ENCODE data around the gene ACSS3.

Gene ACSS3

DNA sequence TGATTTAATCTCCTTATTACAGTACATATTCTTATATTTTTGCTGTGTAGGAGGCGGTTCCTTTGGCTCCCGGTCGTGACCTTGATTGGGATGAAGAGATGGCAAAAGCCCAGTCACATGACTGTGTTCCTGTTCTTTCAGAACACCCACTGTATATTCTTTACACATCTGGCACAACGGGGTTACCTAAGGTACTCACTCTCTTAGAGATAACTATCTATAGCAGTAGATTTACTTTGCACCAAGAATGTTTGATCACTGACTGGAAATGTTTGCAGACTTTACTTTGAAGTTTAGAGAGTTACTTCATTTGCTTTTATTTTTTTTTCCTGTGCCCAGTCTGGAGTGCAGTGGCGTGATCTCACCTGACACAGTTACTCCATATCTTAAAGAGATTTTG, 65.2 kb downstream of the ACSS3 start:
- no peak for DNase-seq (ENCODE audit: low read depth in 2 of 2)
- no peak overlapping the region for H3K4me3 ChIP-seq (replicated peaks in 1 of 2; ENCODE audit: low read depth in 2 of 2, low read length in 2 of 2)
- TF ChIP-seq, protein P1, sequence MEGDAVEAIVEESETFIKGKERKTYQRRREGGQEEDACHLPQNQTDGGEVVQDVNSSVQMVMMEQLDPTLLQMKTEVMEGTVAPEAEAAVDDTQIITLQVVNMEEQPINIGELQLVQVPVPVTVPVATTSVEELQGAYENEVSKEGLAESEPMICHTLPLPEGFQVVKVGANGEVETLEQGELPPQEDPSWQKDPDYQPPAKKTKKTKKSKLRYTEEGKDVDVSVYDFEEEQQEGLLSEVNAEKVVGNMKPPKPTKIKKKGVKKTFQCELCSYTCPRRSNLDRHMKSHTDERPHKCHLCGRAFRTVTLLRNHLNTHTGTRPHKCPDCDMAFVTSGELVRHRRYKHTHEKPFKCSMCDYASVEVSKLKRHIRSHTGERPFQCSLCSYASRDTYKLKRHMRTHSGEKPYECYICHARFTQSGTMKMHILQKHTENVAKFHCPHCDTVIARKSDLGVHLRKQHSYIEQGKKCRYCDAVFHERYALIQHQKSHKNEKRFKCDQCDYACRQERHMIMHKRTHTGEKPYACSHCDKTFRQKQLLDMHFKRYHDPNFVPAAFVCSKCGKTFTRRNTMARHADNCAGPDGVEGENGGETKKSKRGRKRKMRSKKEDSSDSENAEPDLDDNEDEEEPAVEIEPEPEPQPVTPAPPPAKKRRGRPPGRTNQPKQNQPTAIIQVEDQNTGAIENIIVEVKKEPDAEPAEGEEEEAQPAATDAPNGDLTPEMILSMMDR (IDR thresholded peaks at IDR 0.05; ENCODE audit: low read depth, low read length) = no peak

DNA sequence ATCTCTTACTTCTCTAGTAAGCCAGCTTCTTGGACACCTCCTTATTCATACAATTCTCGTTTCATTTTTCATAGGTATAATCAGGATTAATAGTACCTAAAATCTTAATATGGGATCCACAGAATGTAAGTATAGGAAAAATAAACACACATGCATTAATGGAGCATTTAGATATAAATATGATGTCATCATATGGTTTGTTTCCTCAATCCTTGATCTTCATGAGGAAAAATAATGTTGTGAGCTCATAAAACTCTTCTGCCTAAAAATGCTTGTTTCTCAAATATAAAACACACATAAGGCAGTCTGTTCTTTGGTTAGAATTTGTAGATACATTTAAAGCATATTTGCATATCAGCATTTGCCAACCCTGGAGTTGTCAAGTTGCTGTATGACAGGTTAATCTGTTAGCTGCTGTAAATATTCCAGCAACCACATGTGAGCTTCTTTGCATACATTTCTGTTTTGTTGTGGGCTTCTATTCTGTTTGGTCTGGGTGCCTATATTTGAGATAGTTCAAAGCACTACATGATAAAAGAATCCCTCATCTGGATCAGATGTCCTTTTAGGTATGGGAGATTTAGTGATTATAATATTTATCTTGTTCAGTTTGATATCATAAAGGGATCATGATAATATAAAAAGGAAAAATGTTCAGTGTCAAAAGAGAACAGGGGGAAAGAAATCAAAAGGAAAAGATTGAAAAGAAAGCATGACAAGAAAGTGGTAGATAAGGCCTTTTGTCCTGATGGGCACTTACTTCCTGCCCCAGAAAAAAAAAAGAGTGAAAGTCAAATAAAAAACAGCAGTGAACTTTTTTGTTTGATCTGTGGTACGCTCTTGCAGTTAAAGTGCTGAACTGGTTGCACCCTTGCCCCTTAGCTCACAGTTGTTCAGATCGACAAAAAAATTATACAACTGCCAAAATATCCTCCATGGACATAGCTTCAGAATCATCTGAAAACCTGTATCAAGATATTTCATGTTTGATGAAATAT, 68.6 kb downstream of the ACSS3 start:
- no peak overlapping the region for H3K4me3 ChIP-seq (replicated peaks in 1 of 2; ENCODE audit: low read depth in 2 of 2, low read length in 2 of 2)
- DNase-seq (ENCODE audit: low read depth in 2 of 2) = no peak
- TF ChIP-seq, protein P1 (IDR thresholded peaks at IDR 0.05; ENCODE audit: low read depth, low read length) = no peak

DNA sequence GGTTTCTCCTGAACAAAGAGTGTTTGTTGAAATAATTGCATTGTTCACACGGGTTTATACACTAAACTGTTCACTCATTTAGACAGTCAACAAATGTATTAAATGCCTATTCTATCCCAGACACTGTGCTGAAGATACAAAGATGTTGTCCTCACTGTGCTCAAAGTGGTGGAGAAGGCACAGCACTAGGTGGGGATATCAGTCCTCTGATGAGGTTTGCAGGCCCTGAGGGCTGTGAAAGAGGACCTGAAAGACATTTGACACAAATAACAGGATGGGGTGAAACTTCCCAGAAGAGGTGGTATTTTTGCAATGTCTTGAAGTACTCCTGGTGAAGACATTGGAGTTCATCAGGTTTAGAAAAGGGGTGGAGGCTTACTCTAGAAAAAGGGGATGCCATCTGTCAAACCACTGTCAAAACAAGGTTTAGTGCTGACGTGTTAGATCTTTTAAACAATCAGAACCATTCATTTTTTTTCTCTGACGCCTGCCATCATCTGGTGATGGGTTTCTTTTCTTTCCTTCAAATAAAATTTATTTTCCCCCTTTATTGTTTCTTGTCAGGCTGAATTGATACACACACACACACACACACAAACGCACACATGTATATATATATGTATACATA, 69.5 kb downstream of the ACSS3 start:
- no peak overlapping the region for H3K4me3 ChIP-seq (replicated peaks in 1 of 2; ENCODE audit: low read depth in 2 of 2, low read length in 2 of 2)
- no peak for DNase-seq (ENCODE audit: low read depth in 2 of 2)
- TF ChIP-seq, protein P1 (IDR thresholded peaks at IDR 0.05; ENCODE audit: low read depth, low read length) = no peak

DNA sequence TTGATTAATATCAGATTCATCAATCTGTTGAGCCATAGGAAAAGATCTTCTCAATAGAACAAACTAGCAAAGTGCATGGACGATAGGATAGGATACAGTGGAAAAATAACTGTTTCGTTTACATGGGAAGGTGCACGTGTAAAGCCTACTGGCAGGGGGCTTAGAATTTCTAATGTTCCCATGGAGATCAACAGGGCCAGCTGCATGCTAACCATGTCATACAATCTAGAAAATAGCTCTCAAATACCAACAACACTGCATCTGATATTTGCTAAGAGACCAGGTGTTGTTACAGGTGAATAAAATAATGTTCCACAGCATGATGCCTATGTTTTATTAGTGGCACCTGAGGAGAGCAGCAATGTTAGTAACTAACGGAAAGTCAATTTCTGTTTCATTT, 72.5 kb downstream of the ACSS3 start:
- TF ChIP-seq, protein P1 (IDR thresholded peaks at IDR 0.05; ENCODE audit: low read depth, low read length) = no peak
- no peak overlapping the region for H3K4me3 ChIP-seq (replicated peaks in 1 of 2; ENCODE audit: low read depth in 2 of 2, low read length in 2 of 2)
- no peak for DNase-seq (ENCODE audit: low read depth in 2 of 2)

DNA sequence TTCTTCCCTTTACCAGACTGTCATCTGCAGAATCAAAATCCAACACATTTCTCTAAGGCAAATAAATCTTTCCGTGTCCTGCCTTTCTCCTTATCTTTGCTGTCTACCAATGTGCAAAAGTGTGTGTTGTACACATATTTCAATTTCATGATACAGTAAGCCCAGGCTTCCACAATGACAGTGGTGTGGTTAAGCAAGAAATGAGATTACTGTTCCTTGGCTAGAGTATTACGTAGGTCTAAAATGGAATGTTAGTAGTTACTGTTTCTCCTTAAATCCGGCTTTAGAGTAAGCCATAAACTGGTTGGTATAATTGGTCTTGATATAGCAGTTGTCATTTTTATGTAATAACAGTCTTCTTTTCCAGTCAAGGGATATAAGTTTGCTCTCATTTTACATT, 82.0 kb downstream of the ACSS3 start:
- no peak for DNase-seq (ENCODE audit: low read depth in 2 of 2)
- H3K4me3 ChIP-seq (replicated peaks in 1 of 2; ENCODE audit: low read depth in 2 of 2, low read length in 2 of 2) = no peak overlapping the region

DNA sequence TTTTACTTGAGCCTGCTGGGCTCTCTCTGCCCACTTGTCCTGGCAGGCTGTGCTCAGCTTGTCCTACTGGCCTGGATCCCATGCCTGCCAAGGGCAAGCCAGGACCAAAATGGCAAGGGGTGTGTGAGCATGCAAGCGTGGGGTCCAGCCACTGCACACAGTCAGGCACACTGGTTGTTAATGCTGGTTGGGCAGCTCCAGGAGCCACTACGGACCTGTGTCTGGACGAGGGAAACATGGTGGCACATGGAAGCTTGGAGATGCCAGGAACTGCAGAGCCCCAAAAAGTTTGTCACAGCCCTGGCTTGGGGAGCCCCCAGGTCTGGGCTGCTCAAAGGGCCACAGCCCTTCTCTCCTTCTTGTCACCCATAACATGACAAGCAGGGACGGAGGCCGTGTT, 83.8 kb downstream of the ACSS3 start:
- TF ChIP-seq, protein P1 (IDR thresholded peaks at IDR 0.05; ENCODE audit: low read depth, low read length) = no peak
- no peak overlapping the region for H3K4me3 ChIP-seq (replicated peaks in 1 of 2; ENCODE audit: low read depth in 2 of 2, low read length in 2 of 2)
- DNase-seq (ENCODE audit: low read depth in 2 of 2) = no peak

More for the DNA sequence above, 82.0 kb downstream of the ACSS3 start:
- TF ChIP-seq, protein P1 (IDR thresholded peaks at IDR 0.05; ENCODE audit: low read depth, low read length) = no peak
